Hepatocyte (in vitro differentiated cells): ENCODE data around the gene CFAP70. TPM values are rescaled to one million over a fixed set of nuclear protein-coding genes. Genes with fewer than 3 reads are reported as not detected.

Experiments
- DNase-seq: peaks from one replicate; pipeline ENCODE4 v3.0.0-alpha.2; 2016; ENCODE audit warnings: low spot score
- H2AFZ ChIP-seq: fragments of 200-600 bp; sonication (generic); 2 replicates; pipeline ENCODE4 v1.6.0; 2016; ENCODE audit warnings: antibody characterized with exemption, mild to moderate bottlenecking
- H3K27ac ChIP-seq: fragments of 200-600 bp; sonication (generic); 2 replicates; pipeline ENCODE4 v1.5.1; 2016; ENCODE audit warnings: mild to moderate bottlenecking
- H3K27me3 ChIP-seq: fragments of 200-600 bp; sonication (generic); 2 replicates; pipeline ENCODE4 v1.6.1; 2016
- H3K36me3 ChIP-seq: fragments of 200-600 bp; sonication (generic); replicated peaks from 2 replicates; pipeline ENCODE4 v1.5.1; 2016; ENCODE audit warnings: low read depth; ENCODE audit not compliant: insufficient read depth
- H3K4me1 ChIP-seq: fragments of 200-600 bp; sonication (generic); 2 replicates; pipeline ENCODE4 v1.5.1; 2016; ENCODE audit warnings: mild to moderate bottlenecking, moderate library complexity; ENCODE audit not compliant: insufficient read depth
- H3K4me2 ChIP-seq: fragments of 200-600 bp; sonication (generic); 2 replicates; pipeline ENCODE4 v1.6.0; 2016
- H3K4me3 ChIP-seq: fragments of 200-600 bp; sonication (generic); 2 replicates; pipeline ENCODE4 v1.5.1; 2016; ENCODE audit warnings: mild to moderate bottlenecking
- H3K79me2 ChIP-seq: fragments of 200-600 bp; sonication (generic); 2 replicates; pipeline ENCODE4 v1.6.0; 2017; ENCODE audit warnings: mild to moderate bottlenecking
- H3K9me2 ChIP-seq: fragments of 200-600 bp; sonication (generic); replicated peaks from 2 replicates; pipeline ENCODE4 v1.6.0; 2017; ENCODE audit warnings: mild to moderate bottlenecking; ENCODE audit not compliant: insufficient read depth
- H3K9me3 ChIP-seq: fragments of 200-600 bp; sonication (generic); 2 replicates; pipeline ENCODE4 v1.5.1; 2016; ENCODE audit warnings: low read depth, mild to moderate bottlenecking
- H4K20me1 ChIP-seq: fragments of 200-600 bp; sonication (generic); 2 replicates; pipeline ENCODE4 v1.6.0; 2016; ENCODE audit warnings: mild to moderate bottlenecking; ENCODE audit not compliant: insufficient read depth, poor library complexity, severe bottlenecking
- CTCF ChIP-seq: fragments of 200-600 bp; sonication (generic); IDR thresholded peaks from 2 replicates; pipeline ENCODE4 v1.5.1; 2016; ENCODE audit warnings: antibody characterized with exemption, mild to moderate bottlenecking; ENCODE audit not compliant: poor library complexity
- EZH2 ChIP-seq: fragments of 200-600 bp; sonication (generic); IDR thresholded peaks from 2 replicates; pipeline ENCODE4 v1.6.1; 2016; ENCODE audit warnings: antibody characterized with exemption, mild to moderate bottlenecking, borderline replicate concordance
- EZH2phosphoT487 ChIP-seq: fragments of 200-600 bp; sonication (generic); IDR thresholded peaks from one replicate; pipeline ENCODE4 v1.6.1; 2018; ENCODE audit warnings: antibody characterized with exemption, mild to moderate bottlenecking, low read depth, moderate library complexity; ENCODE audit not compliant: unreplicated experiment, severe bottlenecking
- WGBS: methylation state at CpG from one replicate; pipeline ENCODE4 v1.1.6; 2016; ENCODE audit warnings: low lambda C conversion rate; ENCODE audit errors: missing lambda C conversion rate; 5-methylcytosine and 5-hydroxymethylcytosine counted together
- polyA plus RNA-seq: library from polyadenylated mRNA; unstranded; fragments of >200 nt; fragmentation: Nextera tagmentation; extraction: Ambion mirVana; gene quantifications from 2 replicates; pipeline ENCODE4 v1.2.1, GENCODE V29; 2016
- total RNA-seq: library from RNA; depleted of rRNA; stranded (reverse); fragments of >200 nt; gene quantifications from 2 replicates; pipeline ENCODE4 v1.2.3, GENCODE V29; 2014

CFAP70 gene
- total and polyA plus RNA-seq, 2 experiments from 2014 or later, result 1.6 to 3.9 TPM

GRCh38 chr10:73252445-73253224 is 106.0 kb downstream of the CFAP70 start, which contains the start of gene MRPS16:
Gene MRPS16 (minus strand): TSS chr10:73252644. CDS start chr10:73252482, 162 bp downstream.
- WGBS, result under 1% methylated on average over 51 of the region's 51 CpGs
- Histone ChIP-seq H3K79me2 (peaks cover 54% of the 10 kb centered on the region), H3K36me3 (no peaks in the 10 kb centered on the region), H3K27me3 (no peaks in the 10 kb centered on the region), H3K9me3 (no peaks in the 10 kb centered on the region), H3K9me2 (no peaks in the 10 kb centered on the region), H2AFZ (peak within 1 kb of the TSS; percentile 90), H4K20me1 (no peaks in the 10 kb centered on the region), H3K4me2 (peak within 1 kb of the TSS; percentile 97), H3K4me3 (peak within 1 kb of the TSS; percentile 80), H3K27ac (peak within 1 kb of the TSS; percentile 96), H3K4me1 (peaks cover 16% of the 10 kb centered on the region)
- TF ChIP-seq CTCF (no peak), EZH2phosphoT487 (no peak), EZH2 (no peak)
- DNase-seq, result peak; percentile 96

GRCh38 chr10:73251683-73252444 is 106.8 kb downstream of the CFAP70 start:
- Histone ChIP-seq H3K9me2 (no peaks in the 10 kb centered on the region), H3K27ac (peak overlapping the region; percentile 96), H3K4me1 (peaks cover 18% of the 10 kb centered on the region), H3K27me3 (no peaks in the 10 kb centered on the region), H4K20me1 (no peaks in the 10 kb centered on the region), H3K36me3 (no peaks in the 10 kb centered on the region), H3K9me3 (no peaks in the 10 kb centered on the region), H3K79me2 (peaks cover 55% of the 10 kb centered on the region), H3K4me3 (peak overlapping the region; percentile 80), H3K4me2 (peak overlapping the region; percentile 97), H2AFZ (peak overlapping the region; percentile 89)
- DNase-seq, result peak; percentile 38
- 19% methylated on average over 23 of the region's 23 CpGs for WGBS
- TF ChIP-seq EZH2phosphoT487 (no peak), CTCF (no peak), EZH2 (no peak)

- TF ChIP-seq CTCF (no peak), EZH2phosphoT487 (no peak), EZH2 (no peak)
- H3K4me2 ChIP-seq, result peak overlapping the region; percentile 83
- peaks cover 75% of the 10 kb centered on the region for H3K79me2 ChIP-seq
- H3K4me3 ChIP-seq, result no peak overlapping the region
- no peak for DNase-seq
- H3K27me3 ChIP-seq, result no peaks in the 10 kb centered on the region
- no peaks in the 10 kb centered on the region for H4K20me1 ChIP-seq
- no peaks in the 10 kb centered on the region for H3K9me3 ChIP-seq
- no peaks in the 10 kb centered on the region for H3K9me2 ChIP-seq
- H3K36me3 ChIP-seq, result no peaks in the 10 kb centered on the region
- peak overlapping the region; percentile 90 for H3K27ac ChIP-seq
- peaks cover 26% of the 10 kb centered on the region for H3K4me1 ChIP-seq
- WGBS, result 82% methylated on average over 5 of the region's 5 CpGs
- H2AFZ ChIP-seq, result no peak overlapping the region
Observed at GRCh38 chr10:73248259-73248724, 110.4 kb downstream of the CFAP70 start.
